Measurements from ENCODE around the gene RBPMS2.

RBPMS2 gene

DNA sequence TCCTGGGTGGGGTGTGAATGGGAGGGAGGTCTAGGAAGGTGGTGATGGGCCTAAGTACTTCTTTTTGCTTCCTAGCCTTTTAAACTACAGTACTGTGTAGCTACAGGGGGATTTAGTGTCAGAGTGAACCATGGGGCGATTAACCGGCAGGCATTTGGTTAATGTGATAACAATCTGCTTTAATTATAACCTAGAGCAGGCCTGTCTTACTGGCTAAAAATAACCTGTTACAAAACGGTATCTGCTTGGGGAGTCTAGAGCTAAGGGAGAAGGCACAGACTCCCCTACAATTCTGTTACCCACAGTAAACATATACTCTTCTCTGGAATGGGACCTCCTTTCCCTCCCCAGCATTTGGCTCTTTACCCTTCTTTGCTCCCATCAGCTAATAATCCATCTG lies 85.4 kb downstream of the RBPMS2 start:
- TF ChIP-seq, protein P1, sequence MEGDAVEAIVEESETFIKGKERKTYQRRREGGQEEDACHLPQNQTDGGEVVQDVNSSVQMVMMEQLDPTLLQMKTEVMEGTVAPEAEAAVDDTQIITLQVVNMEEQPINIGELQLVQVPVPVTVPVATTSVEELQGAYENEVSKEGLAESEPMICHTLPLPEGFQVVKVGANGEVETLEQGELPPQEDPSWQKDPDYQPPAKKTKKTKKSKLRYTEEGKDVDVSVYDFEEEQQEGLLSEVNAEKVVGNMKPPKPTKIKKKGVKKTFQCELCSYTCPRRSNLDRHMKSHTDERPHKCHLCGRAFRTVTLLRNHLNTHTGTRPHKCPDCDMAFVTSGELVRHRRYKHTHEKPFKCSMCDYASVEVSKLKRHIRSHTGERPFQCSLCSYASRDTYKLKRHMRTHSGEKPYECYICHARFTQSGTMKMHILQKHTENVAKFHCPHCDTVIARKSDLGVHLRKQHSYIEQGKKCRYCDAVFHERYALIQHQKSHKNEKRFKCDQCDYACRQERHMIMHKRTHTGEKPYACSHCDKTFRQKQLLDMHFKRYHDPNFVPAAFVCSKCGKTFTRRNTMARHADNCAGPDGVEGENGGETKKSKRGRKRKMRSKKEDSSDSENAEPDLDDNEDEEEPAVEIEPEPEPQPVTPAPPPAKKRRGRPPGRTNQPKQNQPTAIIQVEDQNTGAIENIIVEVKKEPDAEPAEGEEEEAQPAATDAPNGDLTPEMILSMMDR (IDR thresholded peaks at IDR 0.05; ENCODE audit: low read depth, low read length) = no peak
- TF ChIP-seq EZH2phosphoT487 (IDR thresholded peaks at IDR 0.05; ENCODE audit: low read depth) = no peak
- H2AFZ ChIP-seq (ENCODE audit: low read depth, low read length) = no peak overlapping the region
- no peaks in the 10 kb centered on the region for H3K9me3 ChIP-seq (ENCODE audit: insufficient read depth, low read length)
- peaks cover 50% of the 10 kb centered on the region for H3K36me3 ChIP-seq (replicated peaks; ENCODE audit: low read depth, low read length)
- no peak overlapping the region for H3K27ac ChIP-seq (ENCODE audit: low read length)
- H3K27me3 ChIP-seq (ENCODE audit: low read depth, low read length) = no peaks in the 10 kb centered on the region
- peaks cover 10% of the 10 kb centered on the region; the same call in 1 of the 2 replicates for H4K20me1 ChIP-seq (ENCODE audit: insufficient read depth, low read length)
- H3K4me2 ChIP-seq (ENCODE audit: low read length) = no peak overlapping the region
- H3K4me1 ChIP-seq (ENCODE audit: low read length) = peaks cover 3% of the 10 kb centered on the region
- H3K9ac ChIP-seq (ENCODE audit: low read length) = no peak overlapping the region
- H3K79me2 ChIP-seq (ENCODE audit: low read length) = peaks cover 15% of the 10 kb centered on the region; the same call in 1 of the 2 replicates
- no peak overlapping the region for H3K4me3 ChIP-seq (ENCODE audit: low read length)

Measured in OCI-LY3 (cell line).